22Rv1 (cell line): ENCODE data around the gene NUP62.
A peak's percentile ranks its signal among the peaks of the same experiment; 100 is the strongest.

Experiments
- H3K27ac ChIP-seq: fragments of 450-650 bp; 2 replicates; pipeline ENCODE4 v1.5.1; 2017
- CTCF ChIP-seq: fragments of 450-650 bp; IDR thresholded peaks from 2 replicates; pipeline ENCODE4 v1.5.1; 2017; ENCODE audit warnings: mild to moderate bottlenecking
- ZFX ChIP-seq: fragments of 450-650 bp; IDR thresholded peaks from 2 replicates; pipeline ENCODE4 v1.6.1; 2017; ENCODE audit warnings: antibody characterized with exemption, borderline replicate concordance

NUP62 gene

GRCh38 chr19:49884109-49884508 is 45.2 kb downstream of the NUP62 start:
- H3K27ac ChIP-seq: no peak overlapping the region
- TF ChIP-seq ZFX (no peak), CTCF (no peak)

- H3K27ac ChIP-seq: no peak overlapping the region
- TF ChIP-seq CTCF (no peak), ZFX (no peak)
Observed at GRCh38 chr19:49883094-49883493, 46.2 kb downstream of the NUP62 start.

- no peak overlapping the region for H3K27ac ChIP-seq
- no peak for TF ChIP-seq ZFX
Observed at GRCh38 chr19:49882643-49883042, 46.7 kb downstream of the NUP62 start.

- H3K27ac ChIP-seq: no peak overlapping the region
- no peak for TF ChIP-seq CTCF
- no peak for TF ChIP-seq ZFX
Observed at GRCh38 chr19:49881672-49882394, 47.5 kb downstream of the NUP62 start.

DNA sequence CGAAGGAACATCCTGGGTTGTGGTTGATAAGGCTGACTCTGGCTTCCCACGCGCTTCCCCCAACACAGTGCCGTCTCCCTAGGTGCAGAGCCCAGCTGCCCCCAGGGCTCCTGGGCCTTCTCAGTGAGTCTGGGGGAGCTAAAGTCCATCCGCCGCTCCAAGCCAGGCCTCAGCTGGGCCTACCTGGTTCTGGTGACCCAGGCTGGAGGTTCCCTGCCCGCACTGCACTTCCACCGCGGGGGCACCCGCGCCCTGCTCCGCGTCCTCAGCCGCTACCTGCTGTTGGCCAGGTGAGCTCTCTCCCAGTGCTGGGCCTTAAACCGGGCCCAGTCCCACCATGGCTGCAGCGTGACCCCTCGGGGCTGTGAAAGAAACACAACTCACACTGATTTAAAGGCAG is 48.1 kb downstream of the NUP62 start:
- no peak overlapping the region for H3K27ac ChIP-seq
- no peak for TF ChIP-seq ZFX
- TF ChIP-seq CTCF: no peak

DNA sequence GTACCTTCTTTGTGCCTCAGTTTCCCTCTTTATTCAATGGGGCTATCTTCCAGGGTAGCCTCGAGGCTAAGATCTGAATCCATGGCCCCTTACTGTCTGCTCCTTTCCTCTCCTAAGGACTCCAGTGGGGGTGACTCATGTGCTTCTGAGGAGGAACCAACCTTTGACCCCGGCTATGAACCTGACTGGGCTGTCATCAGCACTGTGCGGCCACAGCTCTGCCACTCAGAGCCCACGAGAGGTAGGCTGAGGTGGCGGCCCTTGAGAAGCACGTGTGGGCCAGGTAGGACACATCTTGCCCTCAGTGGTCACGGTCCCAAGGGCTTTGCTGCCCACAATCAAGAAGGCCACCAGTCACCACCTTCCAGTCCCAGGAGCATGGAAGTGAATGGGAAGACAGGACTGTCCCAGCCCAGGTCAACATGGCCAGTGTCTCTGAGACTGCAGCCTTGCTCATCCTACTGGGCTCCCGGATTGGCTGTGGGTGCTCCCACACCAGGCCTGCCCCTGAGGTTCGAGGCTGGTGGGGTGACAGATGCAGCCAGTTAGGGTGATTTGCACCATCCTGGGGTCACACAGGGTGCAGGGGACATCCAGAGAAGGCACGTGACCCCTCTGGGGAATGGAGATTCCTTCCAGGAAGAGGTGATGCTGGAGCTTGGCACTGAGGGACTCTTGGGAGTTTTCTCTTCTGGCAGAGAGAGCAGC is 49.0 kb downstream of the NUP62 start:
- no peak overlapping the region for H3K27ac ChIP-seq
- no peak for TF ChIP-seq CTCF
- no peak for TF ChIP-seq ZFX

DNA sequence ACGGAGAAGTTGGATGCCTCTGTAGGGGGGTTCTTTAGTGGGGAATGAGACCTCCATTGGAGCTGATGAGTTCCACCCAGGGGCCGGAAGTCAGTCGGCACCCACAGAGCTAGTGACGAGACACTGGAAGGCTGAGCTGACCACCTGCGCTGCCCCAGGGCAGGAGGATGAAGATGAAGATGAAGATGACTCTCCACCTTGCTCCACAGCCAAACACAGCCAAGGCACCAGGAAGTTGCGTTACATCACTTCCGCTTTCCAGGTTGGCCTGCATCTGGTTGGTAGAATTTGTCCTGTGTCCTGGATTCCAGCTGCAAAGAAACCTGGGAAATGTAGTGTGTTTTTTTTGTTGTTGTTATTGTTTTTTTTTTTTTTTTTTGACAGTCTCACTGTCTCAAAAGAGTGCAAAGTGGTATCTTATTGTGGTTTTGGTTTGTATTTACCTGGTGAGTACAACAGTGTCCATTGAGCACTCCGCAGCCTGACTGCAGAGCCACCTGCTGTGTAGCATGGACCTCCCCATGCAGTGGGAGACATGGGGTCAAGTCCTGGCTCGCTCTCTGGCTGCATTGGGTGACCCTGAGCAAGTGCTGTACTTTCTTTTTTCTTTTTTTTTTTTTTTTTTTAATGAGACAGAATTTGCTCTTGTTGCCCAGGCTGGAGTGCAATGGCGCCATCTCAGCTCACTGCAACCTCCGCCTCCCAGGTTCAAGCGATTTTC is 49.9 kb downstream of the NUP62 start:
- TF ChIP-seq ZFX: no peak
- no peak for TF ChIP-seq CTCF
- H3K27ac ChIP-seq: peak overlapping the region; percentile 97
